ENCODE measurements around the gene DNER. TPM values are rescaled to one million over a fixed set of nuclear protein-coding genes. Genes with fewer than 3 reads are reported as not detected.
"Not testable (repeated sequence)": the region's sequence is repeated elsewhere in the genome, so short reads cannot be mapped to it uniquely, and the experiment has no call there.

DNER gene
- polyA plus RNA-seq, 3 donors, result 57.8 to 61.4 (median 61.3) TPM

DNA sequence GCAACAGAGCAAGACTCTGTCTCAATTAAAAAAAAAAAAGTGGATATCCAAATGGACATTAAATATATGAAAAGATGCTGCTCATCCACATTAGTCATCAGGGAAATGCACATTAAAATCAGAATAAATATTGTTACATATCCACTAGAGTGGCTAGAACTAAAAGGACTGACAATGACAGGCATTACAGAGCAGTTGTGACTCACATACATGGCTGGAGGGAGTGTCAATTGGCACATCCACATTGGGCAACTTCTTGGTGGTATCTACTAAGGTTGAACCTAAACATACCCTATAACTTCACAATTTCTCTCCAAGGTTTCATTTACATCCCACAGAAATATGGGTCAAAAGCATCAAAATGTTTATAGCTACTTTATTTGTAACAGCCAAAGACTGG is 14.0 kb upstream of the DNER start:
- DNase-seq (ENCODE audit: extremely low read depth in 1 of 11, low read depth in 9 of 11, low spot score in 4 of 11), result no peak

DNA sequence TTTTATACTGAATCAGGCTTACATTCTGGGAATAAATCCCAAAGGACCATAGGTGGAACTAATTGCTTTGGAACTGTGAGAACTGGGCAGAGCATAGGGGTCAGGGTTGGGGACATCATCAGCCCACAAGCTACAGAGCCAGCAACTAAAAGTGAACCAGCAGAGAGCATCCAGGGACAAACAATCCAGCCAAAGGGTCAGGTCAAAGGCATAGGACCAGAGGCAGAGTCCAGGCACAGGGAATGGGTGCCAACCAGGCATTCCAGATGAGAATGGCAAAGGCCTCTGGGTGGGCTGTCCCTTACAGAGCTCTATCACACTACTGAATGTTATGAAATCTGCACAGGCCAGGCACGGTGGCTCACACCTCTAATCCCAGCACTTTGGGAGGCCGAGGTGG is 12.3 kb upstream of the DNER start:
- DNase-seq (ENCODE audit: extremely low read depth in 1 of 11, low read depth in 9 of 11, low spot score in 4 of 11), result no peak

DNA sequence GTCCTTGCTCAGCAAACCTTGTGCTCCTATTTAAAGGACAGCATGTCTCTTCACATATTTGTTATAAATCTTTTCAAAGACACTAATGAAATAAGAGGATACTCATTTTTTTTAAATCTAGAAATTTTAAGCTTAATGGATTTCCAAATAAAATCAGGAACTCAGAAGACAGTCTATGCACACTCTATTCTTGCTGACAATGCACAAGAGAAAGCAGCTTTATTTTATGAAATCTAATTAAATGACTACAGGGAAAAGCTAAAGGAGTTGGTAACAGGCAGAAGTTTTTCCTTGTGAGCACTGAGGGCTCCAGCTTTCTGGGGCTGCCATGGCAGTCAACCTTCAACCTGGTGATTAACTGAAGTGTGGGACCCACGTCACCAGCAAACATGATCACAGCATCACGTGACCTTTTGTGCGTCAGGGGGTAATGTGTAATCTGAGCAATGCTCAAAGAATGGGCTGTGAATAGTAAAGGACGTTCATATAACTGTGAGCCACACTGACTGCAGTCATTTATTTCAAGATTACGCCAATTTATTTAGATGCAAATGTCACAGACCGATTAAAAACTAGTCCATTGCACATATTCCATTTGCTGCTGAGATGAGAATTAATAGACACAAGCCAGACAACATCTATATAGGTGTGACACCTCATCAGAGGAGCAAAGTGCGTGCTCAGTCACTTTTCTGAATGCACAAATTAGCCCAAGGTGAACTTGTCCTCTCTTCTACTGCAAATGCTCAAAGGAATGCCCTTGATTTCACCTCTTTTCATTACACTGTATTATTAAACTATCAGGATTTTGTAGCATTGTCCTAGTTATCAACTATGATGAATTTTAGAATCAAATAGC is 11.6 kb upstream of the DNER start:
- DNase-seq (ENCODE audit: extremely low read depth in 1 of 11, low read depth in 9 of 11, low spot score in 4 of 11), result peak in 2 of 11 donors; percentile 18 to 23

DNA sequence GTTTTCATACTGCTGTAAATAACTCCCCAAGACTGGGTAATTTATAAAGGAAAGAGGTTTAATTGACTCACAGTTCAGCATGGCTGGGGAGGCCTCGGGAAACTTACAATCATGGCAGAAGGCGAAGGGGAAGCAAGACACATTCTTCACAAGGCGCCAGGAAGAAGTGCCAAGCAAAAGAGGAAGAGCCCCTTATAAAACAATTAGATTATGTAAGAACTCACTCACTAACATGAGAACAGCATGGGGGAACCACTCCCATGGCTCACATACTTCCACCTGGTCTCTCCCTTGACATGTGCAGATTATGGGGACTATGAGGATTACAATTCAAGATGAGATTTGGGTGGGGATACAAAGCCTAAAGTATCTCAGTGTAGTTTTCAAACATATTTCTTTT is 8.8 kb upstream of the DNER start:
- DNase-seq (ENCODE audit: extremely low read depth in 1 of 11, low read depth in 9 of 11, low spot score in 4 of 11), result not testable (repeated sequence)

DNA sequence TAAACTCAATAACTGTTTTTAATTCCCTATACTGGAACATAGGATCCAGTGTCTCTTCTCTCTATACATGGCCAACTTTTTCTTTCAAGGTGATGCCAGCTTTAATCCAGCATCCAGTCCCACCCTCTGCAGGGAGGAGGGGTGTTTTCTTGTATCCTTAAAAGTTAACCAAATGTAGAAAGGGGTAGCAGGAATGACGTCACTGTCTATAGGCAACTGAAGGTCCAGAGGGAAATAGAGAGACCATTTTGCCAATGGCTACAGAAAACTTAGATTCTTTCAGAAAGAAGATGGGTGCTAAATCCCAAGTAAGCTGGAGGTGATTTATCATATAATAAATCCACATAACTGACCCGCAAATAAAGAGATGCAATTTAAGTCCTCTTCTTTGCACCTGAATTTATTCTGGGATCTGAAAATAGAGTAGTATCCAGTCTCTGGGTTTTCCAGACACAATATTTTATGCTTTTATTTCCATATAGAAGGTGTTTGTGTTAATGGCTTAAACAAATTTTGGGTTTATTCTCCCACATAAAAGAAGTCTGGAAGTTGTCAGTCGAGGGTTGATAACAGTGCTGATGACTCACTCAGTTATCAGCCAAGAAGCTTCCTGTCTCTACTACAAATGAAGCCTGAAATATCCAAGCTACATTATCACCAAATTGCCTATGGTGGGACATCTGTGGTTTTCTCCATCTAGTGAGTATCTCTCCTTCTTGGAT is 5.7 kb upstream of the DNER start:
- no peak for DNase-seq (ENCODE audit: extremely low read depth in 1 of 11, low read depth in 9 of 11, low spot score in 4 of 11)

DNA sequence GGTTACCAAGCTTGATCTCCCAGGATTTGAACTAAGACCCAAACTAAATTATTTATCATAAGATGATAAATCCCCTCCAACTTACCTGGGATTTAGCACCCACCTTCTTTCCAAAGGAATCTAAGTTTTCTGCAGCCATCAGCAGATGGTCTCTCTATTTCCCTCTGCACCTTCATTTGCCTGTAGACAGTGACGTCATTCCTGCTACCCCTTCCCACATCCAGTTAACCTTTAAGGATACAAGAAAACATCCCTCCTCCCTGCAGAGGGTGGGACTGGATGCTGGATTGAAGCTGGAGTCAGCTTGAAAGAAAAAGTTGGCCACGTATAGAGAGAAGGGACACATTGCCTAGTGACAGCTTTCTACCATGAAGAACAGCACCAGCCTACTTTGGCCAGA is 3.7 kb upstream of the DNER start:
- no peak for DNase-seq (ENCODE audit: extremely low read depth in 1 of 11, low read depth in 9 of 11, low spot score in 4 of 11)

DNA sequence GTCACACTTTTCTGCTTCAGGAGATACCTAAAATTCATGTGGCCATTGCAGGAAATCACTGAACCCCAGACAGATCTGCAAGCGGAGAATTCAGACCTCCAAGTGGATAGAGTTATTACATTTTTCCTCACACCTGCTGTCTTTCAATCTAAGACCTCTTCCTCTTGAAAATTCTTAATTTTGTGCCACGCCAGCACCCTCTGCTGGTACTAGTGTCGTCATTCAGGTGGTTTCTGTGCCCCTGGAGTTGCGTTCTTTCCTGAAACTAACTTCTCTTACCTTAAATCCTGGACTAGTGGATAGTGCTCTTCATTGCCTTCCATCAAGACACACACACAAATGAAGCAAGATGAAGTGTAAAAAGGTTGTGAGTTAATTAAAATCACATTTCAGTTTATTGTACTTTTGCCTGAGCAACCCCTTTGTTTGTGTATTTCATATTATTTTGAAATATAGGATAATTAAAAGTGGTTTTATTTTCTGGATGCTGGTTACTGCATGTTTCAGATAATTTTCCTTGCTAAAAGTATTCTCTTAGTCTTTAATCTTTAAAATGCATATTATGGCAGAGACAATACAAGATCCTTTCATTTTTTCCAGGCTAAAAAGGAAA is 1.6 kb upstream of the DNER start:
- peak in 2 of 11 donors; percentile 22 to 23 for DNase-seq (ENCODE audit: extremely low read depth in 1 of 11, low read depth in 9 of 11, low spot score in 4 of 11)

DNA sequence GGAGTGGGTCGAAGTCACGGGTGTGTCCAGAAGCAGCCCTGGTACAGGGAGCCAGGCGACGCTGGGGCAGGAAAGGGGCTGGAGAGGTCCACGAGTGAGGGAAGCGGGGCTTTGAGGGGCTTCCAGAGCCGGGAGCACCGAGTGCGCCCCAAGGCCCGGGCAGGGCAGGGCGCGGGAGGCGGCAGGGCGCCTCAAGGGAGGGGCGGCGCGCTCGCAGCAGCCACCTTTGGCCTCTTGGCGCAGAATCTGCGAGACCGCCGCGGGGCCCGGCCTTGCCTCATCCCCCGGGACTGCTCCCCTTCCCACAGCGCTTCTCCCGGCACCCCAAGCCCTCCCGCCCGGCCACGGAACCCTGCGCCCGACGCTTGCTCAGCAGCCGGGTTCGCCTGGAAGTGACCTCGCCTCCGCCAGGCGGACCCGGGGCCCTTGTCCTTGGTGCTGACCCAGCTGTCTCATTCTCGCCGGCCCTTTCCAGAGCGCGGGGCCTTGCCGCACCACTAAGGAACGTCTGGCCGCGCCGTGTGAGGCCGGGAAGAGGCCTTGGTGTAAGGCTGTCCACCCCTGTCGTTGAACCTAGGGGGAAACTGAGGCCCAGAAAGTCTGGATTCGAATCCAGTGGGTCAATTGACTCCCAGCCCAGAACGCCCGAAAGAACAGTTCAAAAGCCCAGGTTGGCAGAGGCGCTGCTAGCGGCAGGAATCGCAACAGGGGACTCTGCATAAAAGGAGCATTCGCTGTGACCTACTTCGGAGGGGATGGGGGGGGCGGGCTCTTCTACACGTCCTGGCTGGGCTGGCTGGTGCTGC is 584 bp upstream of the DNER start:
- peak in 4 of 11 donors; percentile 45 to 62 (median 56) for DNase-seq (ENCODE audit: extremely low read depth in 1 of 11, low read depth in 9 of 11, low spot score in 4 of 11)

DNA sequence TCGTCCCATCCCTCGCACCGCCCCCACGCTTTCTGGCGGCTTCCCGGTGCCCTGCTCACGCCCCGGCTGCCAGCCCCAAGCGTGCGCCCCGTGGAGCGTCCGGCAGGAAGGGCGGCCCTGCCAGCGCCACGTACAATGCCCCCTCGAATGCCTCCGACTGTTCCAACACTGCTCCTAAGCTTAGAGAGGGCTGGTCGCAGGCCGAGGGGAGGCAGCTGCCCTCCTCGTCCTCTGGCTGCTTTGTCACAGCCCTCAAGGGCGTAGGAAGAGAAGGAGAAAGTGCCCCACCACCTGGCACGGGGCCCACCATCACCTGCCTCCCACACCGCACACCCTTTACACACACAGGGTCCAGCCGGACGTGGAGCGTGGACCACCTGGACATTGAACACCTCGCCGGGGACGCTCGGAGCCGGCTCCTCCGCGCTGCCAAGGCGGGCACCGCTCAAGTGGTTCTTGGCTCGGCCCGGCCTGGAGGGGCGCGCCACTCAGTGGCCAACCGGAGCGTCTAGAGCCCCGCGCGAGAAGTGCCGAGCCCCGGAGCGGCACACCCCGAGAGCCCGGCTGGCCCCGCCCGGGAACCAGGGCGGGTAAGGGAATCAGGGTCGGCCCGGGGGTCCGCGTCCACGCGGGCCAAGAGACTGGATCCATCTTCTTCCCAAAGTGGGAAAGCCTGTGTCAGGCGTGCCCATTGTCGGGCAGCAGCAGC is 830 bp downstream of the DNER start:
- DNase-seq (ENCODE audit: extremely low read depth in 1 of 11, low read depth in 9 of 11, low spot score in 4 of 11), result peak in 1 of 11 donors; percentile 29

DNA sequence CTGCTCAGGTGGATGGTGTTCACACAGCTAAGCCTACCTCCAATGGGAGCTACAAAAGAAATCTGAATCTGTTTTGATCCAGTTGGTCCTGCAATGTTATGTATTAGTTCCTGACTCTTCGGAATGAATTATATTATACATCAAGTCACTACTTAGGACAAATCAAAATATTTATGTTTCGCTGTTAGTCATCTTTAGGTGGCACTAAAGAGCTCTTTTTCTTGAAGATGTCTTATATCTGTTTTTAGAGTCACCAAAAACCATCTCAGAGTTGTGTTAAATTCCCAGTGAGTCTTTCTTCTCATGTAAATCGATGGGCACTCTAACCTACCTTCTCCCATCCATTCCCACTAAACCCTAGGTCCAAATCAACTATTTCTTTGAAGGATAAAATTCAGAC is 2.2 kb downstream of the DNER start:
- no peak for DNase-seq (ENCODE audit: extremely low read depth in 1 of 11, low read depth in 9 of 11, low spot score in 4 of 11)

DNA sequence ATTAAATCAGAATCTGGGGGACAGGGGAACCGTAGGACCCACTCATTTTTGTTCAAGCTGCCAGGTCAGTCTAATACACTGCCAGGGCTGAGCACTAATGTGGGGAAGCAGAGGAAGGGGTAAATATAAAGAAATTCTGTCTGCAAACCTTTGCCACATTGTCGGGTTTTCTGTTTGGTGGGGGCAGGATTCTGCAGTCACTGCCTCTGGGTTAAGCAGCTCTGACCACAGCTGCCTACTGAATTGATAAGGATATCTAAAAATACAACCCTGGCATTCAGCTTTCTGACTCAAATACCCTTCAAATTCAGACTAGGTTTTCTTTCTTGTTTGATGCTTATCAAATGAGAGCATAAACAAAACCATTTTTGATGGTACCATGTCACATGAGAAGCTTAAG is 6.0 kb downstream of the DNER start:
- DNase-seq (ENCODE audit: extremely low read depth in 1 of 11, low read depth in 9 of 11, low spot score in 4 of 11), result no peak

DNA sequence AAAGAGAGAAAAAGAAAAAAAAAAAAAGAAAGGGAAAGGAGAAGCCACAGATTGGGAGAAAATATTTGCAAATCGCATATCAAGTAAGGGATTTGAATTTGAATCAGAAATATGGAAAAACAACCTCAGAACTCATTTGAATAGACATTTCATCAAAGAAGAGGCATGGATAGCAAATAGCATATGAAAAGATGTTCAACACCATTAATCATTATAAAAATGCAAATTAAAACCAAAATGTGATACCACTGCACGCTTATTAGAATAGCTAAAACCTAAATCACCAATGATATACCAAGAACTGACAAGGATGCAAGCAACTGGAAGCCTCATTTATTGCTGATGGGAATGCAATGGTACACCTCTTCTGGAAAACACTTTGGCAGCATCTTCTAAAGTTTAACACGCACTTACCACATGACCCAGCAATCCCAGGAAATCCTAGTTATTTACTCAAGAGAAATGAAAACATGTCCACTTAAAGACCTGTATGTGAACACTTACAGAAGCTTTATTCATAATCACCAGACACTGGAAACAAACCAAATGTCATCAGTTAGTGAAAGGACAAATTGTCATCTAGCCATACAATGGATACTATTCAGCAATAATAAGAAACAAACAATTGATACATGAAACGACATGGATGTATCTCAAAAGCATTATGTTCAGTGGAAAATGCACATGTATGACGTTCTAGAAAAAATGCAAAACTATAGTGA is 10.3 kb downstream of the DNER start:
- DNase-seq (ENCODE audit: extremely low read depth in 1 of 11, low read depth in 9 of 11, low spot score in 4 of 11), result no peak

DNA sequence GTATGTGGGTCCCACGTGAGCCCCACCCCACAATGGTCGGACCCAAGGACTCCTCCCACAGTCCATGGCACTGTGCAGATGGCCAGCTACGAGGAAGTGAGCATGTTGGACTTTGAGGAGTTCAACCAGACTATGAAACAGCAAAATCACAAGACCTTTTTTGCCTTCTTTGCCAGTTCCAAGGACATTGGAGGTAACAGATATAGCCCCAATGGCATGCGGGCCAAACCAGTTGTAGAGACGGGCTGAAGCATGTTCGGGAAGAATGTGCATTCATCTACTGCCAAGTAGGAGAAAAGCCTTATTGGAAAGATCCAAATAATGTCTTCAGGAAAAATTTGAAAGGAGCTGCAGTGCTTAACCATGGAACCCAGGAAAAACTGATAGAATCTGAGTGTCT is 12.6 kb downstream of the DNER start:
- DNase-seq (ENCODE audit: extremely low read depth in 1 of 11, low read depth in 9 of 11, low spot score in 4 of 11), result no peak

DNA sequence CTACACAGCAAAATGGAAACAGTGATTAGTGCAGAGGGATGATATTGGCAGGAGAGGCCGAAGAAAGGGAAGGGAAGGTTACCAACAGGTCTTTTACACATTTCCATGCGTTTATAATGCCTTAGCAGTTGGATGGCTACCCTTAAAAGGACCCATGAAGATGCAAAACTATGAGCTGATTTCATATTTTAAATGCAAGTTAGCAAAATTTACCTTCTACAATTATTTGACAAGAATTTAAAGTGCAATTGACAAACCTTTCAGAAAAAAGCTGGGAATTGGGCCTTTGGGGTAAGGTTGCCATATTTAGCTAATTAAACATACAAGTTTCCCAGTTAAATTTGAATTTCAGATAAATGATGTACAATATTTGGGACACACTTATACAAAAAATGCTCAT is 13.3 kb downstream of the DNER start:
- DNase-seq (ENCODE audit: extremely low read depth in 1 of 11, low read depth in 9 of 11, low spot score in 4 of 11), result no peak

DNA sequence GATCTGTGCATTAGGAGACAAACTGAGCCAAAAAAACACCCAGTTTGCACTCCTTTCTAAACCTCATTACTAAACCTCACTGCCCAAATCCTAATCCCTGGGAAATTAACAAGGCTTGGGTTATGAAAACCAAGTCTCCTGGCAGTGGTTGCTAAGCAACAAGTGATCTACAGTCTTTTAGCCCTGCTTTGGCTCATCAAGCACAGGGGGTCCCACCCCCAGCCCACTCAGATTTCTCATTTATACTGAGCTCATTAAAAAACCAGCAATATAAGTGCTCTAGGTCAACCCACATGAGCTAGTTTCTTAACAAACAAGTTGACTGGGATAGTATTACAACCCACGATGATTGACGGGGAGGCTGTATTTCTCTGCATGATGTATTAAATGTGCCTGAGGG is 18.4 kb downstream of the DNER start:
- DNase-seq (ENCODE audit: extremely low read depth in 1 of 11, low read depth in 9 of 11, low spot score in 4 of 11), result peak in 5 of 11 donors; percentile 44 to 71 (median 54)

DNA sequence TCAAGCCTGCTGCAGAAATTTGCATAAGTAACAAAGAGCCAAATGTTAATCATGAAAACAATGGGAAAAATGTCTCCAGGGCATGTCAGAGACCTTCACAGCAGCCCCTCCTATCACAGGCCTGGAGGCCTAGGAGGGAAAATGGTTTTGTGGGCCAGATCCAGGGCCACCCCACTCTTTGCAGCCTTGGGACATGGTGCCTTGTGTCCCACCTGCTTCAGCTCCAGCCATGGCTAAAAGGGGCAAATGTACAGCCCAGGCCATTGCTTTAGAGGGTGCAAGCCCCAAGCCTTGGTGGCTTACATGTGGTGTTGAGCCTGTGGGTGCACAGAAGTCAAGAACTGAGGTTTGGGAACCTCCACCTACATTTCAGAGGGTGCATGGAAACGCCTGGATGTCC is 20.5 kb downstream of the DNER start:
- DNase-seq (ENCODE audit: extremely low read depth in 1 of 11, low read depth in 9 of 11, low spot score in 4 of 11), result not testable (repeated sequence)

DNA sequence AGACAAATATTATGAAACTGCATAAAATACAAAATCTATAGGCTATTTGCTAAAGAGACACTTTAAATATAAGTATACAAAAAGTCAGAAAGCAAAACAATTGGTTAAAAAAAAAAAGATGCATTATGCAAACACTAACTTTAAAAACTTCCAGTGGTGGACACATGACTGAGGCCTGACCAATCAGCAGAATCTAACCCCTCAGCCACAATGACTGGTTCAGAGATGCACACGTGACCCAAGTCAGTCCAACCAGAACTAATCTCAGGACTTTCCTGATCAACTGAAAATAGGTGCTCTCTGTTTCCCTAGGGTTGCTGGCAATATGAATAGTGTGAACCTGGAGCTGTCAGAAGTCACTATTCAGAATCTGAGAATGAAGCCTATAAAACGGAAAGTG is 22.7 kb downstream of the DNER start:
- DNase-seq (ENCODE audit: extremely low read depth in 1 of 11, low read depth in 9 of 11, low spot score in 4 of 11), result no peak

DNA sequence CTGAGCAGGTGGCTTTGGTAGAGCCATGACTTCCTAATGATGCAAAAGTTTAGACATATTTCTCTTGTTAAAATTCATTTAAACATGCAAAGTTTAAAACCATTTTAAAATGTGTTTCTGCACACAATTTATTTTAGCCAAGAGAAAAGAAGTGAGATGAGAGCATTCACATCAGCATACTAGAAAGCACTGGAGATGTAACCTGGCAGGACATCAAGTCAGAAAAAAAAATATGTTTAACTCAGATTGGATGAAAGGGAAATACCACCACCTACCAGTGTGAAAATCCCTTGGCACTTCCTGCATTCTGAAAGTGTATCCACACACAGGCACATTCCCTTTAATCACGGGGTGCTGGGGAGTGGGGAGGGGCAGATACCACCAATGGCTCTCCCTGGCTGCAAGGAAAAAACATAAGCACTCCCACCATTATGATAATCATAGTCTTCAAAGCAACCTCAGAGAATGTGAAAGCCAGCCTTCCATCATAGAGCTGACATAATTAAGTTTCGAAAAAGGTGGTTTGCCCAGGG is 25.0 kb downstream of the DNER start:
- DNase-seq (ENCODE audit: extremely low read depth in 1 of 11, low read depth in 9 of 11, low spot score in 4 of 11), result no peak
